ENCODE results near the gene NAB1. TPM values are rescaled to one million over a fixed set of nuclear protein-coding genes. Genes with fewer than 3 reads are reported as not detected.
"Not testable (repeated sequence)": the region's sequence is repeated elsewhere in the genome, so short reads cannot be mapped to it uniquely, and the experiment has no call there.

NAB1 gene
- total and polyA plus RNA-seq, 7 donors = 8.4 to 102 (median 53.7) TPM

DNA sequence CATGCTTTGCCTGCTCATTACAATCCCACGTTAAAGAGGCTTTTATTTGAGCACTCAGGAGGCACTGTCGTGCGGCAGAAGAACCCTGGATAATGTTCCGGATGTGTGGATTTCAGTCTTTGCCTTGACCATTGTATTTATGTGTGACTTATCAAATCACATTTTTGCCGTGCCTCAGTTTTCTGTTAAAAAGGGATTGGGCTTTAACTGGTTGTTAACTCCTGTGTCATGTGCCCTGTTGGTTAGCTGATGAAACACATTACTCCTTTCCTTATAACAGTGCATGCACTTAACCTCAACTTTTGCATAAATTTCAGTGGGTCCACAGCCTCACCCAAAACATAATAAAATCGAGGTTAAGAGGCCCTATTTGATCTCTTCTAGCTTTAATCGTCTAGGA is 52.7 kb downstream of the NAB1 start:
- no peaks in the 10 kb centered on the region for H3K36me3 ChIP-seq
- H3K27me3 ChIP-seq = no peaks in the 10 kb centered on the region
- H3K4me3 ChIP-seq = no peak overlapping the region
- DNase-seq = no peak
- TF ChIP-seq EP300 (IDR thresholded peaks at IDR 0.05) (no peak), POLR2AphosphoS5 (IDR thresholded peaks at IDR 0.05) (no peak), CTCF (IDR thresholded peaks at IDR 0.05) (no peak), POLR2A (IDR thresholded peaks at IDR 0.05) (no peak)
- no peaks in the 10 kb centered on the region for H3K4me1 ChIP-seq
- no peaks in the 10 kb centered on the region for H3K9me3 ChIP-seq
- H3K27ac ChIP-seq = no peak overlapping the region
- 63 to 64% methylated on average over 7 of the region's 7 CpGs for WGBS, 2 donors
- intact Hi-C loops (cut with DNase I) = no loop called here

DNA sequence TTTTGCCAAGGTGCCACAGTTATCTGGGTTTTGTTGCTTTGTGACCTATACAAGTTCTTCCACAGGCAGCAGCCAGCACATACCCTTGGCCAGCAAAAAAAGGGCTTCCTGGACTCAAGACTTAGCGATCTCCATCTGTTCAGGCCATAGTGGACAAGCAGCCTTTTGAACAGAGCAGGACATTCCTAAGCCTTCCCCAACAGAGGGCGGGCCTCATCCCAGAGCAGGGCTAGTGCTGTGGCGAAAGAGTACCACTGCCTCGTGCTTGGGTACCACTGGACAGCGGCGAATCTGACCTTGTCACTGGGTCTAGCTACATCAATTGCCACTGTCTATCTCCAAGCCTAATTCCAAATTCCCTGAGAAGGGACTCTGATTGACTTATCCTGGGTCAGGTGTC is 56.4 kb downstream of the NAB1 start:
- WGBS, 2 donors = 97 to 98% methylated on average over 6 of the region's 6 CpGs

GRCh38 chr2:190707726-190708125 is 58.8 kb downstream of the NAB1 start:
- no peaks in the 10 kb centered on the region for H3K36me3 ChIP-seq
- H3K4me3 ChIP-seq = no peak overlapping the region
- WGBS, 2 donors = 92 to 95% methylated on average over 2 of the region's 2 CpGs
- no peaks in the 10 kb centered on the region for H3K27me3 ChIP-seq
- intact Hi-C loops (cut with DNase I) = no loop called here
- DNase-seq = no peak
- no peak for TF ChIP-seq POLR2AphosphoS5 (IDR thresholded peaks at IDR 0.05)
- TF ChIP-seq POLR2A (IDR thresholded peaks at IDR 0.05) = no peak
- no peak for TF ChIP-seq EP300 (IDR thresholded peaks at IDR 0.05)
- no peak for TF ChIP-seq CTCF (IDR thresholded peaks at IDR 0.05)
- no peak overlapping the region for H3K27ac ChIP-seq
- no peaks in the 10 kb centered on the region for H3K4me1 ChIP-seq
- H3K9me3 ChIP-seq = no peaks in the 10 kb centered on the region

More for the DNA sequence above, 56.4 kb downstream of the NAB1 start:
- Histone ChIP-seq H3K27ac (no peak overlapping the region), H3K4me3 (no peak overlapping the region), H3K4me1 (no peaks in the 10 kb centered on the region), H3K27me3 (no peaks in the 10 kb centered on the region), H3K9me3 (no peaks in the 10 kb centered on the region), H3K36me3 (no peaks in the 10 kb centered on the region)
- TF ChIP-seq POLR2AphosphoS5 (IDR thresholded peaks at IDR 0.05) (no peak), EP300 (IDR thresholded peaks at IDR 0.05) (no peak), CTCF (IDR thresholded peaks at IDR 0.05) (no peak), POLR2A (IDR thresholded peaks at IDR 0.05) (no peak)
- DNase-seq = no peak
- intact Hi-C loops (cut with DNase I) = no loop called here

GRCh38 chr2:190708650-190709049 is 59.8 kb downstream of the NAB1 start:
- H3K4me3 ChIP-seq; intact Hi-C loops (cut with DNase I); H3K27me3 ChIP-seq; DNase-seq; H3K9me3 ChIP-seq; H3K27ac ChIP-seq; H3K36me3 ChIP-seq; H3K4me1 ChIP-seq: not testable (repeated sequence)

DNA sequence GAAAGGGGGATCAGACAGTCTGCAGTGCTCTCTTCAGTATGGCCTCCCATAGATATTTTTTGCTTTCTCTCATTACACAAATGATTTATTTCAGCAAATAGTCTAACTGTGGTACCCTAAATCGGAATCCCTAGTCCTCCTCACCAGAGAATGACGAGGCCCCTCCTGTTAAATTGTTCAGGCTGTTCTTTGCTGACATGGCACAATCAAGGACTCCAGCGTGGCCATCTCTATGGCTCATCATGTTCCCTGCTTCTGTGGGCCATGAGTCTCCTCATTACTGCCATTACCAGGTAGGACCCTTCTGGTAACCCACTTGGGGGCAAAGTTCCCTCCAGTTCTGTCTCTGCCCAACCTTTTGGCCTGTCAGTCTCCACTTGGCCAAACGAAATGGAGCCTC is 62.2 kb downstream of the NAB1 start:
- H3K4me3 ChIP-seq = no peak overlapping the region
- DNase-seq = no peak
- TF ChIP-seq POLR2AphosphoS5 (IDR thresholded peaks at IDR 0.05) (no peak), EP300 (IDR thresholded peaks at IDR 0.05) (no peak), CTCF (IDR thresholded peaks at IDR 0.05) (no peak)
- H3K27me3 ChIP-seq = no peaks in the 10 kb centered on the region
- no peak overlapping the region for H3K27ac ChIP-seq
- H3K36me3 ChIP-seq = no peaks in the 10 kb centered on the region
- intact Hi-C loops (cut with DNase I) = no loop called here
- 91% methylated on average over 4 of the region's 4 CpGs for WGBS, 2 donors
- no peaks in the 10 kb centered on the region for H3K9me3 ChIP-seq
- H3K4me1 ChIP-seq = no peaks in the 10 kb centered on the region
